CD4-positive, alpha-beta memory T cell (primary cell): ENCODE data around the gene RAB41. TPM values are rescaled to one million over a fixed set of nuclear protein-coding genes. Genes with fewer than 3 reads are reported as not detected.

Source experiments
- CTCF ChIA-PET: fragments of 350-600 bp; sonication (Branson Sonifier 250); formaldehyde crosslinking; loops from one replicate; lab custom pipeline; 2021; ENCODE audit warnings: inconsistent platforms; ENCODE audit not compliant: partially characterized antibody; lab: Charles Lee
- POLR2A ChIA-PET: fragments of 350-600 bp; sonication (Branson Sonifier 250); formaldehyde crosslinking; loops from one replicate; lab custom pipeline; 2021; ENCODE audit not compliant: partially characterized antibody; lab: Charles Lee
- DNase-seq, 5 donors: peaks; one replicate each; pipeline versions ENCODE4 v3.0.0 to v3.0.0-alpha.2; 2020 to 2022; ENCODE audit warnings: mixed read lengths in 1 of 5
- H3K27ac ChIP-seq: one replicate; pipeline ENCODE4 v1.7.0; 2013; ENCODE audit warnings: low read depth, low read length
- H3K27me3 ChIP-seq: 2 replicates; pipeline ENCODE4 v1.7.0; 2013; ENCODE audit warnings: mild to moderate bottlenecking, low read length, moderate library complexity; ENCODE audit not compliant: insufficient read depth
- H3K36me3 ChIP-seq: 2 replicates; pipeline ENCODE4 v1.7.0; 2013; ENCODE audit warnings: mild to moderate bottlenecking, low read length, moderate library complexity; ENCODE audit not compliant: insufficient read depth
- H3K4me1 ChIP-seq: 2 replicates; pipeline ENCODE4 v1.7.0; 2013; ENCODE audit warnings: mild to moderate bottlenecking, low read length, moderate library complexity; ENCODE audit not compliant: insufficient read depth
- H3K4me3 ChIP-seq, 2 donors: one replicate each; pipeline ENCODE4 v1.7.0; 2013; ENCODE audit warnings: low read length in 2 of 2, mild to moderate bottlenecking in 1 of 2
- H3K9me3 ChIP-seq, 2 donors: one replicate each; pipeline ENCODE4 v1.7.0; 2013; ENCODE audit warnings: low read length in 2 of 2, control low read depth in 1 of 2; ENCODE audit not compliant: control insufficient read depth in 1 of 2
- H3K27ac Mint-ChIP-seq, 7 donors: one replicate each; pipeline ENCODE4 v1.8.0; 2020 to 2021; ENCODE audit warnings: mixed read lengths in 7 of 7, mild to moderate bottlenecking in 6 of 7, inconsistent platforms in 3 of 7, moderate library complexity in 3 of 7
- H3K27me3 Mint-ChIP-seq, 2 donors: one replicate each; pipeline ENCODE4 v1.8.0; 2020 to 2021; ENCODE audit warnings: mixed read lengths in 2 of 2
- H3K36me3 Mint-ChIP-seq, 2 donors: one replicate each; pipeline ENCODE4 v1.8.0; 2020 to 2021; ENCODE audit warnings: mixed read lengths in 2 of 2, inconsistent platforms in 1 of 2, mild to moderate bottlenecking in 1 of 2
- H3K4me1 Mint-ChIP-seq, 4 donors: one replicate each; pipeline ENCODE4 v1.8.0; 2020 to 2021; ENCODE audit warnings: mixed read lengths in 4 of 4, mild to moderate bottlenecking in 1 of 4
- H3K4me3 Mint-ChIP-seq, 8 donors: one replicate each; pipeline ENCODE4 v1.8.0; 2020 to 2021; ENCODE audit warnings: mixed read lengths in 8 of 8, mild to moderate bottlenecking in 7 of 8, moderate library complexity in 6 of 8, inconsistent platforms in 3 of 8
- H3K9me3 Mint-ChIP-seq, 8 donors: one replicate each; pipeline ENCODE4 v1.8.0; 2020 to 2021; ENCODE audit warnings: mixed read lengths in 8 of 8, mild to moderate bottlenecking in 5 of 8, inconsistent platforms in 3 of 8, moderate library complexity in 1 of 8
- intact Hi-C: fragments of 100-400 bp; cut with micrococcal nuclease; formaldehyde crosslinking; loops from one replicate; pipeline ENCODE4 v1.15.1; 2023
- polyA plus RNA-seq, 2 donors: library from polyadenylated mRNA; unstranded; fragments of 300-500 nt; fragmentation: Illumina TruSeq; gene quantifications; one replicate each; pipeline ENCODE4 v1.2.3, GENCODE V29; 2021
- total RNA-seq, 2 experiments: library from RNA; stranded (reverse); gene quantifications; one replicate each; pipeline ENCODE4 v1.2.3, GENCODE V29; 2021

The RAB41 gene
- total and polyA plus RNA-seq, 4 experiments from 2014 or later: not detected

DNA sequence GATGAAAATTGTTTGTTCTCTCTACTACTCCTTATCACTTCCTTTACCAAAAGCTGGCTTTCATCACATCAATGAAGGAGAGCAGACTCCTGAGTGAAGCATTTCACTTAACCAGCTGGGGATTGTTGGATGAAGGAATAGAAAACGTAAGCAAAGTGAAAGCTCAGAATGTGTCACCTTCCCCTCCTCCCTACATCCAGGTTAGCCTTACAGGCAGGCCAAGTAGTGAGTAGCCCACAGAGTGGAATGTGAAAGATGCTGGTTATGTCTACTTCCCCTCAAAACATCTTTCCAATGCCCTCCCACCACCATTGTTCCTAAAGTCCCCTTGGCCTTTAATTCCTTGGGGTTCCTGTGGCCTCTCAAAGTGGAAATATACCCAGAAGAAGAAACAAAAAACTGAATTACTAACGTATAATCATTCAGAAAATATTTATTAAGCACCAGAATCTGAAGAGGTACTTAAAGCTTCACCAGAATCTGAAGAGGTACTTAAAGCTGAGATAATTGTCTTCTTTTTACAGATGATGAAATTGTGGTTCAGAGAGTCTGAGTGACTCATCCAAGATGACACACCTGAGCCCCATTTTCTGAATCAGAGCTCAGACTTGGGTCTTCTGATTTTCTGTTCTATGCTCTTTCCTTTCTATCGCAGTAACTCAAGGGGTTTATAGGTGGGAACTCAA is 28.5 kb upstream of the RAB41 start:
- Histone ChIP-seq H3K4me3 (no peak overlapping the region), H3K9me3 (no peaks in the 10 kb centered on the region), H3K4me1 (no peaks in the 10 kb centered on the region), H3K27me3 (no peaks in the 10 kb centered on the region), H3K27ac (no peak overlapping the region), H3K36me3 (no peaks in the 10 kb centered on the region)
- H3K36me3 Mint-ChIP-seq: peaks cover 0 to 4% of the 10 kb centered on the region in 2 donors
- no peak overlapping the region for H3K4me3 Mint-ChIP-seq
- H3K9me3 Mint-ChIP-seq: no peaks in the 10 kb centered on the region
- H3K27ac Mint-ChIP-seq: no peak overlapping the region
- H3K4me1 Mint-ChIP-seq: no peaks in the 10 kb centered on the region
- CTCF ChIA-PET: no interaction called here
- no peak for DNase-seq
- POLR2A ChIA-PET: no interaction called here
- no peaks in the 10 kb centered on the region for H3K27me3 Mint-ChIP-seq
- intact Hi-C loops: no loop called here

DNA sequence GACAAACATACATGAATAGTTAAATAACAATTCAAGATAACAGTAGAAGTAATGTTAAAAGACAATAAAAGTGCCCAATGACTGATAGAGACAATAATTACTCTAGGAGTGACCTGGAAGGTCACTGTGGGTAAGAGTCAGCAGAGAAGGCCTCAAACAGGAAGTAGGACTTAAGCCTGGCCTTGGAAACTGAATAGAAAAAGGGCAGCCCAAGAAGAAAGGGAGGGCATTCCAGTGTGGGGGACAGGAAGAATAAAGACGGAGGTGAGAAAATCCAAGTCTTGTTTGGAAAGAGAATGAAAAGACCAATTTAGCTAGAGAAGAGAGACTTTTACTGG is 27.9 kb upstream of the RAB41 start:
- POLR2A ChIA-PET: no interaction called here
- no peak overlapping the region for H3K4me3 Mint-ChIP-seq
- H3K27ac Mint-ChIP-seq: no peak overlapping the region
- H3K4me3 ChIP-seq: no peak overlapping the region
- H3K9me3 ChIP-seq: no peaks in the 10 kb centered on the region
- H3K36me3 Mint-ChIP-seq: peaks cover 1 to 4% of the 10 kb centered on the region in 2 donors
- H3K27ac ChIP-seq: no peak overlapping the region
- no peaks in the 10 kb centered on the region for H3K4me1 ChIP-seq
- no peaks in the 10 kb centered on the region for H3K27me3 ChIP-seq
- no peaks in the 10 kb centered on the region for H3K9me3 Mint-ChIP-seq
- no peak for DNase-seq
- no peaks in the 10 kb centered on the region for H3K4me1 Mint-ChIP-seq
- CTCF ChIA-PET: no interaction called here
- intact Hi-C loops: no loop called here
- H3K27me3 Mint-ChIP-seq: no peaks in the 10 kb centered on the region
- no peaks in the 10 kb centered on the region for H3K36me3 ChIP-seq

DNA sequence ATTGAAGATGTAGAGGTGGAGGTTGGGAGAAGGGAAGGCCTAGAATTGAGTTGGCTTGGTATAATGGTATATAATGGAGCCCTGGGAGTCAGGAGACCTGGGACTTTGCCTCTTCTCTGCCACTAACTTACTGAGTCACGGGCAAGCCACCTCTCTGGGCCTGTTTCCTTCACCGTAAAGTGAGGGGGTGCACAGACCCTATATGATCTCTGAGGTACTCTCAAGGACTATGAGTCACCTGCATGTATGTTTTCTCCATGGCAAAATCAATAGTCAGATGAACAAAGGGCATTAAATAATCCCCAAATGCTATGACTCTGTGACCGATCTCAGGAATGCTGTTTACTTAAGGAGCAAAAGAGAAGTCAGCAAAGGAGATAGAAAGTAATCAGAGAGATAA is 27.1 kb upstream of the RAB41 start:
- no peak for DNase-seq
- ChIA-PET CTCF (no interaction called here), POLR2A (no interaction called here)
- Mint-ChIP-seq H3K27me3 (no peaks in the 10 kb centered on the region), H3K36me3 (peaks cover 1 to 4% of the 10 kb centered on the region in 2 donors), H3K9me3 (no peaks in the 10 kb centered on the region), H3K4me1 (no peaks in the 10 kb centered on the region), H3K27ac (no peak overlapping the region), H3K4me3 (peak overlapping the region in 1 of 8 donors; percentile 57)
- Histone ChIP-seq H3K27ac (no peak overlapping the region), H3K36me3 (no peaks in the 10 kb centered on the region), H3K9me3 (no peaks in the 10 kb centered on the region), H3K27me3 (no peaks in the 10 kb centered on the region), H3K4me1 (no peaks in the 10 kb centered on the region), H3K4me3 (no peak overlapping the region)
- intact Hi-C loops: no loop called here

DNA sequence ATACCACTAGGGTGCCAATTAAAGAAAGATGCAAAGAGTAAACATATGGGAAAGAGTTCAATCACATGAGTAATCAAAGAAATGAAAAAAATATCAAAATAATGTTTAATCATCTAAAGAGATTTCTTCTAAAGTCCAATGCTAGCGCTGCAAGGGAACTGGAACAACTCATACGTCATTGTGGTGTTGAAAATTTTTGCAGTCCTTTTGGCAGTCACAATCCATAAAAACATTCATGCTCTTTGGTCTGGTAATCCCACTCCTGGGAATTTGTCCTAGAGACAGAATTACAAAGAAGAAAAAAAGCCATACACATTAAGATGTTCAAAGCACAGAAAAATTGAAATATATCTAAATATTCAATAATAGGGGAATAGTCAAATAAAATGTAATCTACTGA is 26.5 kb upstream of the RAB41 start:
- intact Hi-C loops: no loop called here
- Histone ChIP-seq H3K27me3 (no peaks in the 10 kb centered on the region), H3K36me3 (no peaks in the 10 kb centered on the region), H3K27ac (no peak overlapping the region), H3K9me3 (no peaks in the 10 kb centered on the region), H3K4me3 (no peak overlapping the region), H3K4me1 (no peaks in the 10 kb centered on the region)
- Mint-ChIP-seq H3K27ac (no peak overlapping the region), H3K4me3 (no peak overlapping the region), H3K4me1 (no peaks in the 10 kb centered on the region), H3K36me3 (peaks cover 1 to 4% of the 10 kb centered on the region in 2 donors), H3K27me3 (no peaks in the 10 kb centered on the region), H3K9me3 (no peaks in the 10 kb centered on the region)
- ChIA-PET POLR2A (no interaction called here), CTCF (no interaction called here)
- no peak for DNase-seq

DNA sequence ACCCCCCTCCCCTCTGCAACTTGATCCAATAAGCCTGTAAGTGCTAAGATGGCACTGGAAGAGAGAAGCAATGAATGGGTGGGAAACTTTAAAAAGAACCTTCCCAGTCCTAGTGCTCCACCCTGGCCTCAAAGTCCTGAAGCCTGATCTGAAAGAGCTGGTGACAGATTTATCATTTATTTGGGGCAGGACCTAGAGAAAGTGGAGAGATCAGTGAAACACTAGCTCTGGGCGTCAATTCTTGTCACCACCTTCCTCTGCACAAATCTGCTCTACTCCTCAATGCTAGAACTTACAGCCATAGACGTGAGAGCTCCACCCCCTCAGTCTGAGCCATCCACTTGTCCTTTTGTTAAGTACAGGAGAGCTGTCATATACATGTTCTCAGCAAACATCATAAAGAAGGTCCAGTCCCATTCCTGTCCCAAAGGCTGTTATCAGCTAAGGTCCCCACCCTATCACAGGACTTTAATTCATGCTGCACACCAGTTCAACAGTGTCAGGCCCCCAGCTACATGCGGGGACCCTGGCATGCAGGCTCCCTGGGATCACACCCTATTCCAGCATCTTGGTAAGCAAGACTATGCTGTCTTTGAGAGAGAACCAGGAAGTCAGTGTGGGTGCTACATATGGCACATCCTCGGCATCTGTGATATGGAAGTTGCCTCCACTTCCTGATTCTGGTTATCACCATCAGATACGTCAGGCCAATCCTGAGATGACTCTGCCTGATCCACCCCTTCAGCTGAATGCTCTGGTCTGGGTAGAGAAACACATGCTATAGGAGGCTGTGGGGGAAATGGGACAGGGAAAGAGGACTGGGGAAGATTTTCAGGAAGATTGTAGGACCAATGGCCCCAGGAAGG is 24.3 kb upstream of the RAB41 start:
- Mint-ChIP-seq H3K4me1 (no peaks in the 10 kb centered on the region), H3K36me3 (peaks cover 1 to 4% of the 10 kb centered on the region in 2 donors), H3K27me3 (no peaks in the 10 kb centered on the region), H3K27ac (peak overlapping the region in 1 of 7 donors; percentile 29), H3K4me3 (no peak overlapping the region), H3K9me3 (peaks cover 0 to 2% (median 0%) of the 10 kb centered on the region in 8 donors)
- H3K4me1 ChIP-seq: no peaks in the 10 kb centered on the region
- CTCF ChIA-PET: no interaction called here
- no peak overlapping the region for H3K4me3 ChIP-seq
- intact Hi-C loops: no loop called here
- no peaks in the 10 kb centered on the region for H3K36me3 ChIP-seq
- no peaks in the 10 kb centered on the region for H3K9me3 ChIP-seq
- no peaks in the 10 kb centered on the region for H3K27me3 ChIP-seq
- POLR2A ChIA-PET: no interaction called here
- H3K27ac ChIP-seq: no peak overlapping the region
- no peak for DNase-seq

DNA sequence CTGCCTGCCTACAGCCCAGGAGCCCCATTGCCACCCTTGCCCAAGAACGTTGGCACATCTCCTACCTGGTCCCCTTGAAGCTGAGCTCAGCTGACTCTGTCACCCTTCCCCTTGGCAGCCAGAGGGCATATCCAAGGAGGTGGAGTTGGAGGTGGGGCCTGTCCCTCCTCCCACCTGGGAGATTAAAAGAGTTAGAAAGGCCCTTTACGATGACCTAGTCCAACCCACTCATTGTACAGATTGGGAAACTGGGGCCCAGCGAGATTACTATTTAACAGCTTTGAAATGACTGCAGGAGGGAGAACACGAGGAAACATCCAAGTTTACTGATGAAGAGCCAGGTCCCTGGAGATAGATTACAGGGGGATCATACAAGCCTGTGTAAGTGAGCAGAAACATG is 21.9 kb upstream of the RAB41 start, which contains the start of gene P2RY4:
Gene P2RY4 (minus strand): TSS at position 101 of the 400 bp plus-strand sequence. CDS start 580 bp downstream, outside the sequence.
- Histone ChIP-seq H3K4me1 (no peaks in the 10 kb centered on the region), H3K27ac (no peak within 1 kb of the TSS), H3K36me3 (no peaks in the 10 kb centered on the region), H3K27me3 (no peaks in the 10 kb centered on the region), H3K9me3 (no peaks in the 10 kb centered on the region), H3K4me3 (no peak within 1 kb of the TSS)
- peaks cover 0 to 1% of the 10 kb centered on the region in 2 donors for H3K36me3 Mint-ChIP-seq
- H3K27me3 Mint-ChIP-seq: no peaks in the 10 kb centered on the region
- no peak for DNase-seq
- H3K27ac Mint-ChIP-seq: no peak within 1 kb of the TSS
- CTCF ChIA-PET: no interaction called here
- intact Hi-C loops: no loop called here
- H3K9me3 Mint-ChIP-seq: peaks cover 0 to 2% (median 0%) of the 10 kb centered on the region in 8 donors
- no peak within 1 kb of the TSS for H3K4me3 Mint-ChIP-seq
- POLR2A ChIA-PET: no interaction called here
- H3K4me1 Mint-ChIP-seq: no peaks in the 10 kb centered on the region

DNA sequence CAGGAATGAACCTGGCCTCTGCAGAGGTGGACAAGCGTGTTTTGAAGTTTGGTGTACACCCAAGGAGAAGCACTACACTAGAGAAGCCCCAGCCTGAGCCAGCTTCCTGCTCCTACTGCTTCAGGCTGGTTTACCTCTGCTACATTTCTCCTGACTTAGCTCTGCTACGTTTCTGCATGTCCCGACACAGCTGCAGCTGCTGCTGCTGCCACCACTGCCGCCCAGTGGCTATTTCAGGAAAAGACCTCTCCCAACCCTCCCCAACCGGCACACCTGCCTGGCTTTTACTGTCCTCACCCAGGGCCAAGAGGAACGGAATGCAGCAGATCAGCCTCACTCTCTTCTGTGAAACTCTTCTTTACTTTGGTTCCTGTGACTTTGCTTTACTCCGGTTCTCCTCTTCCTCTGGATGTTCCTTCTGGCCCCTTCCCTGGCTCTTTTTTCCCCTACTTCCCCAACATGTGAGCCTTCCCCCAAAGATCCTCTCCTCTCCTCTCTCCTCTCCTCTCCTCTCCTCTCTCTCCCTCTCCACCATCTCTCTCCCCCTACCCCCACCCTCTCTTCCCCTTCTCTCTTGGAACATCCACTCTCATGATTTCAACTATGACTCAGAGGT is 18.9 kb upstream of the RAB41 start:
- ChIA-PET POLR2A (no interaction called here), CTCF (no interaction called here)
- no peak overlapping the region for H3K27ac ChIP-seq
- no peaks in the 10 kb centered on the region for H3K36me3 ChIP-seq
- no peaks in the 10 kb centered on the region for H3K27me3 ChIP-seq
- no peaks in the 10 kb centered on the region for H3K4me1 ChIP-seq
- intact Hi-C loops: no loop called here
- H3K4me3 ChIP-seq: no peak overlapping the region
- Mint-ChIP-seq H3K4me3 (no peak overlapping the region), H3K27ac (no peak overlapping the region), H3K4me1 (no peaks in the 10 kb centered on the region), H3K27me3 (no peaks in the 10 kb centered on the region), H3K36me3 (peaks cover 0 to 1% of the 10 kb centered on the region in 2 donors), H3K9me3 (peaks cover 0 to 2% (median 0%) of the 10 kb centered on the region in 8 donors)
- H3K9me3 ChIP-seq: no peaks in the 10 kb centered on the region
- peak in 2 of 5 donors; percentile 3 to 10 for DNase-seq
